Measurements from ENCODE around the gene ST8SIA1.

The ST8SIA1 gene

GRCh38 chr12:22229652-22230279 is 104.7 kb downstream of the ST8SIA1 start:
- no peaks in the 10 kb centered on the region for H3K79me2 ChIP-seq (ENCODE audit: low read length)
- H3K4me1 ChIP-seq (ENCODE audit: low read length): 0 out of 2 replicates have a peak, but pooled peaks cover 7% of the 10 kb centered on the region
- no peaks in the 10 kb centered on the region for H3K9me2 ChIP-seq (replicated peaks; ENCODE audit: insufficient read depth, low read length)
- H3K9ac ChIP-seq (ENCODE audit: low read length): no peak overlapping the region
- no peak overlapping the region for H3K4me2 ChIP-seq (ENCODE audit: low read depth, low read length)
- H3K4me3 ChIP-seq (ENCODE audit: low read length): no peak overlapping the region
- H3K27me3 ChIP-seq (replicated peaks; ENCODE audit: insufficient read depth, low read length): no peaks in the 10 kb centered on the region
- H3K27ac ChIP-seq (ENCODE audit: low read length): no peak overlapping the region
- no peak overlapping the region for H2AFZ ChIP-seq (ENCODE audit: low read length)
- H3K36me3 ChIP-seq (replicated peaks; ENCODE audit: insufficient read depth, low read length): no peaks in the 10 kb centered on the region
- DNase-seq: no peak
- no peaks in the 10 kb centered on the region for H4K20me1 ChIP-seq (ENCODE audit: insufficient read depth, low read length)
- no peak for TF ChIP-seq EZH2phosphoT487 (IDR thresholded peaks at IDR 0.05; ENCODE audit: low read length)
- TF ChIP-seq EZH2 (optimal IDR thresholded peaks at IDR 0.05; ENCODE audit: low read depth, low read length): no peak
- TF ChIP-seq CTCF (IDR thresholded peaks at IDR 0.05; ENCODE audit: low read length): no peak
- no peaks in the 10 kb centered on the region for H3K9me3 ChIP-seq (replicated peaks; ENCODE audit: insufficient read depth, low read length)
- no peaks in the 10 kb centered on the region for H3F3A ChIP-seq (ENCODE audit: insufficient read depth, low read length)

- Histone ChIP-seq H4K20me1 (ENCODE audit: insufficient read depth, low read length) (no peaks in the 10 kb centered on the region), H3K9me2 (replicated peaks; ENCODE audit: insufficient read depth, low read length) (no peaks in the 10 kb centered on the region), H3K27me3 (replicated peaks; ENCODE audit: insufficient read depth, low read length) (no peaks in the 10 kb centered on the region), H3K27ac (ENCODE audit: low read length) (no peak overlapping the region), H3K9ac (ENCODE audit: low read length) (no peak overlapping the region), H3F3A (ENCODE audit: insufficient read depth, low read length) (no peaks in the 10 kb centered on the region), H3K4me2 (ENCODE audit: low read depth, low read length) (no peak overlapping the region), H3K9me3 (replicated peaks; ENCODE audit: insufficient read depth, low read length) (no peaks in the 10 kb centered on the region), H3K4me1 (ENCODE audit: low read length) (0 out of 2 replicates have a peak, but pooled peaks cover 7% of the 10 kb centered on the region), H2AFZ (ENCODE audit: low read length) (no peak overlapping the region), H3K36me3 (replicated peaks; ENCODE audit: insufficient read depth, low read length) (no peaks in the 10 kb centered on the region), H3K4me3 (ENCODE audit: low read length) (no peak overlapping the region), H3K79me2 (ENCODE audit: low read length) (no peaks in the 10 kb centered on the region)
- no peak for TF ChIP-seq CTCF (IDR thresholded peaks at IDR 0.05; ENCODE audit: low read length)
- no peak for TF ChIP-seq EZH2phosphoT487 (IDR thresholded peaks at IDR 0.05; ENCODE audit: low read length)
- no peak for DNase-seq
Measured at GRCh38 chr12:22228022-22228875, 106.3 kb downstream of the ST8SIA1 start.

- DNase-seq: no peak
- H3K9me2 ChIP-seq (replicated peaks; ENCODE audit: insufficient read depth, low read length): no peaks in the 10 kb centered on the region
- TF ChIP-seq EZH2phosphoT487 (IDR thresholded peaks at IDR 0.05; ENCODE audit: low read length) (no peak), EZH2 (optimal IDR thresholded peaks at IDR 0.05; ENCODE audit: low read depth, low read length) (no peak), CTCF (IDR thresholded peaks at IDR 0.05; ENCODE audit: low read length) (no peak)
Measured at GRCh38 chr12:22223356-22223755, 111.2 kb downstream of the ST8SIA1 start.

More at GRCh38 chr12:22223356-22223755, 111.2 kb downstream of the ST8SIA1 start:
- H3K27ac ChIP-seq (ENCODE audit: low read length): no peak overlapping the region
- H3K4me1 ChIP-seq (ENCODE audit: low read length): 0 out of 2 replicates have a peak, but pooled peaks cover 7% of the 10 kb centered on the region
- H3K9ac ChIP-seq (ENCODE audit: low read length): no peak overlapping the region
- no peak overlapping the region for H3K4me2 ChIP-seq (ENCODE audit: low read depth, low read length)
- H3K9me3 ChIP-seq (replicated peaks; ENCODE audit: insufficient read depth, low read length): no peaks in the 10 kb centered on the region
- H3K4me3 ChIP-seq (ENCODE audit: low read length): no peak overlapping the region
- H2AFZ ChIP-seq (ENCODE audit: low read length): no peak overlapping the region
- H3K36me3 ChIP-seq (replicated peaks; ENCODE audit: insufficient read depth, low read length): no peaks in the 10 kb centered on the region
- no peaks in the 10 kb centered on the region for H3K27me3 ChIP-seq (replicated peaks; ENCODE audit: insufficient read depth, low read length)
- no peaks in the 10 kb centered on the region for H3K79me2 ChIP-seq (ENCODE audit: low read length)
- no peaks in the 10 kb centered on the region for H4K20me1 ChIP-seq (ENCODE audit: insufficient read depth, low read length)
- H3F3A ChIP-seq (ENCODE audit: insufficient read depth, low read length): no peaks in the 10 kb centered on the region
